WI38 (cell line): ENCODE data around the gene URB2.
"Not testable (repeated sequence)": the region's sequence is repeated elsewhere in the genome, so short reads cannot be mapped to it uniquely, and the experiment has no call there.

Experiments used
- H3K4me3 ChIP-seq: 2 replicates; pipeline ENCODE4 v1.5.1; 2011; ENCODE audit warnings: low read depth, mild to moderate bottlenecking, control low read depth, low read length
- CTCF ChIP-seq: IDR thresholded peaks from 2 replicates; pipeline ENCODE4 v1.5.1; 2012; ENCODE audit warnings: low read depth, mild to moderate bottlenecking, control low read depth, low read length

The URB2 gene

GRCh38 chr1:229585338-229585737, 40.7 kb upstream of the URB2 start:
- TF ChIP-seq CTCF, result no peak
- no peak overlapping the region for H3K4me3 ChIP-seq

GRCh38 chr1:229590119-229590518, 35.9 kb upstream of the URB2 start:
- TF ChIP-seq CTCF, result no peak
- H3K4me3 ChIP-seq, result no peak overlapping the region

- H3K4me3 ChIP-seq, result no peak overlapping the region
- TF ChIP-seq CTCF, result no peak
These were observed 32.2 kb upstream of the URB2 start for GRCh38 chr1:229593800-229594199.

GRCh38 chr1:229594227-229595008, 31.6 kb upstream of the URB2 start:
- TF ChIP-seq CTCF, result no peak
- no peak overlapping the region for H3K4me3 ChIP-seq

GRCh38 chr1:229595876-229596275, 30.2 kb upstream of the URB2 start:
- not testable (repeated sequence) for H3K4me3 ChIP-seq

GRCh38 chr1:229596925-229597699, 28.9 kb upstream of the URB2 start:
- no peak overlapping the region for H3K4me3 ChIP-seq
- TF ChIP-seq CTCF, result no peak

GRCh38 chr1:229597877-229598276, 28.2 kb upstream of the URB2 start:
- TF ChIP-seq CTCF, result no peak
- H3K4me3 ChIP-seq, result no peak overlapping the region
